GM15510 (cell line): Measurements from ENCODE around the gene QRICH2.

Experiments
- POLR2A ChIP-seq: IDR thresholded peaks from 3 replicates; pipeline ENCODE4 v1.6.1; 2011; ENCODE audit warnings: borderline replicate concordance; ENCODE audit not compliant: insufficient read length; ENCODE audit errors: extremely low read depth

The QRICH2 gene, protein sequence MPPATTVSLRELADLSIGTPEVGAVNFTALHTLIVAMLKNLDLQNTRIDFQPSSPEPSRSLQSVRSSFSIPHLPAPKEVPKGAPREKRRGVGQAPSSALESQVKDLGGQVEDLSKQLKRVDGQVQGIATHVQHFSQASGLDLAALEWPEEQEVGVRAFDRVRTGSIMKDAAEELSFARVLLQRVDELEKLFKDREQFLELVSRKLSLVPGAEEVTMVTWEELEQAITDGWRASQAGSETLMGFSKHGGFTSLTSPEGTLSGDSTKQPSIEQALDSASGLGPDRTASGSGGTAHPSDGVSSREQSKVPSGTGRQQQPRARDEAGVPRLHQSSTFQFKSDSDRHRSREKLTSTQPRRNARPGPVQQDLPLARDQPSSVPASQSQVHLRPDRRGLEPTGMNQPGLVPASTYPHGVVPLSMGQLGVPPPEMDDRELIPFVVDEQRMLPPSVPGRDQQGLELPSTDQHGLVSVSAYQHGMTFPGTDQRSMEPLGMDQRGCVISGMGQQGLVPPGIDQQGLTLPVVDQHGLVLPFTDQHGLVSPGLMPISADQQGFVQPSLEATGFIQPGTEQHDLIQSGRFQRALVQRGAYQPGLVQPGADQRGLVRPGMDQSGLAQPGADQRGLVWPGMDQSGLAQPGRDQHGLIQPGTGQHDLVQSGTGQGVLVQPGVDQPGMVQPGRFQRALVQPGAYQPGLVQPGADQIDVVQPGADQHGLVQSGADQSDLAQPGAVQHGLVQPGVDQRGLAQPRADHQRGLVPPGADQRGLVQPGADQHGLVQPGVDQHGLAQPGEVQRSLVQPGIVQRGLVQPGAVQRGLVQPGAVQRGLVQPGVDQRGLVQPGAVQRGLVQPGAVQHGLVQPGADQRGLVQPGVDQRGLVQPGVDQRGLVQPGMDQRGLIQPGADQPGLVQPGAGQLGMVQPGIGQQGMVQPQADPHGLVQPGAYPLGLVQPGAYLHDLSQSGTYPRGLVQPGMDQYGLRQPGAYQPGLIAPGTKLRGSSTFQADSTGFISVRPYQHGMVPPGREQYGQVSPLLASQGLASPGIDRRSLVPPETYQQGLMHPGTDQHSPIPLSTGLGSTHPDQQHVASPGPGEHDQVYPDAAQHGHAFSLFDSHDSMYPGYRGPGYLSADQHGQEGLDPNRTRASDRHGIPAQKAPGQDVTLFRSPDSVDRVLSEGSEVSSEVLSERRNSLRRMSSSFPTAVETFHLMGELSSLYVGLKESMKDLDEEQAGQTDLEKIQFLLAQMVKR (N-terminal part only)

DNA sequence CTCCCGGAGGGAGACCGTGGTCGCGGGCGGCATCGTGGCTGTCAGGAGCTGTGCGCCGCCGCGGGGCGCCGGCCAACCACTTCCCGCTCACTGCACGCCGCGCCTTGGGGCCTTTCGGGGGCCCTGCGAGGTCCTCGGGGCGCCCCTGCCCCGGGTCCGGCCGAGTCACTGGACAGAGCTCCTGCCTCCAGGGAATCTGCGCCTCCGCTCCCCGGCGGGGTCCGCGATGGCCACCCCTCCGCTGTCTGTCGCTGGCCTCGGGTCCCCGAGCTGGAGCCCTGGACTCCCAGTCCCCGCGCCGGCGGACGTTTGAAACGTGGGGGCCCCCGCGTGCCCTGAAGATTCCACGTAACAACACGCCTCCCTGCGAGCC is at the start of gene QRICH2:
QRICH2 (minus strand) TSS at position 311 of the 373 bp plus-strand sequence; CDS start at position 33, 278 bp downstream.
- no peak for TF ChIP-seq POLR2A

DNA sequence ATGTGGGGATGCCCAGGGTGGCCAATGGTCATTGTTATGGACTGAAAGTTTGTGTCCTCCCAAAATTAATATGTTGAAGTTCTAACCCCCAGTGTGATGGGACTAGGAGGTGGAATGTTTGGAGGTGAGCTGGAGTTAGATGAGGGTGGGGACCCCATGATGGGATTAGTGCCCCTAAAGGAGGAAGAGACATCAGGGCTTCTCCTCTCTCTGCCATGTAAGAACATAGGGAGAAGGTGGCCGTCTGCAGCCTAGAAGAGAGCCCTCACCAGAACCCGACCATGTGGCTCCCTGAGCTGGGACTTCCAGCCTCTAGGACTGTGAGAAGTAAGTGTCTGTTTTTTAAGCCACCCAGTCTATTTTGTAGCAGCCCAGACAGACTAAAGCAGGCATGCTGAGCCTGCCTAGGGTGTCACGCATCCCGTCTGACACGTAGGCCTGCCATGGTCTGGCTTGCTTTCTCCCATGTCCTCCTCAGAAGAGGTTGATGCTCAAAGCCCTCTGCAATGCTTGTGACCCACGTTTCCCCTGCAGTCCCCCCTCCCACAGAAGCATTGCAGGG is 49.6 kb upstream of the QRICH2 start:
- no peak for TF ChIP-seq POLR2A

- no peak for TF ChIP-seq POLR2A
Measured at GRCh38 chr17:76356803-76357456, 48.9 kb upstream of the QRICH2 start.

GRCh38 chr17:76354747-76355310 is 46.8 kb upstream of the QRICH2 start:
- no peak for TF ChIP-seq POLR2A

DNA sequence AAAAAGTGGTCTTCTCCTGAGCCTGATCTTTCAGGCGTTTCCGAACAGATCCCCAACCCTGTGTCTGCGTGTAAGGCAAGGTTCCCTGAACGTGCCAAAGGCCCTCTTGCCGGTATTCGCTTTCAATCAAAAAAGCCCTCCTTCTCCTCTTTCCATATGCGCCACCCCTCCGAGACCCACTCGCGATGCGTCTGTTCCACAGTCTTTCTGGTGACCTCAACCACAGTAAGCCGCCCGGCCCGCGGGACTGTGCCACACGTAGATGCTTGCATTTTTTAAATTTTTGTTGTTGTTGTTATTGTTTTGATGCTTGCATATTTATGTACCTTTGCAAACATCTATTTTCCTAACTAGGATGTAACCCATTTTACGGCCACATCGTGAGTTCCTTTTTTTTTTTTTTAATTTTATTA is 46.2 kb upstream of the QRICH2 start:
- TF ChIP-seq POLR2A, result no peak

- peak; percentile 97 for TF ChIP-seq POLR2A
Measured at GRCh38 chr17:76353599-76354316, 45.7 kb upstream of the QRICH2 start, which contains the start of gene PRPSAP1. Gene PRPSAP1 (minus strand): TSS chr17:76353916. CDS start chr17:76353703, 213 bp downstream.

- TF ChIP-seq POLR2A, result no peak
Measured at GRCh38 chr17:76353004-76353598, 45.0 kb upstream of the QRICH2 start.

DNA sequence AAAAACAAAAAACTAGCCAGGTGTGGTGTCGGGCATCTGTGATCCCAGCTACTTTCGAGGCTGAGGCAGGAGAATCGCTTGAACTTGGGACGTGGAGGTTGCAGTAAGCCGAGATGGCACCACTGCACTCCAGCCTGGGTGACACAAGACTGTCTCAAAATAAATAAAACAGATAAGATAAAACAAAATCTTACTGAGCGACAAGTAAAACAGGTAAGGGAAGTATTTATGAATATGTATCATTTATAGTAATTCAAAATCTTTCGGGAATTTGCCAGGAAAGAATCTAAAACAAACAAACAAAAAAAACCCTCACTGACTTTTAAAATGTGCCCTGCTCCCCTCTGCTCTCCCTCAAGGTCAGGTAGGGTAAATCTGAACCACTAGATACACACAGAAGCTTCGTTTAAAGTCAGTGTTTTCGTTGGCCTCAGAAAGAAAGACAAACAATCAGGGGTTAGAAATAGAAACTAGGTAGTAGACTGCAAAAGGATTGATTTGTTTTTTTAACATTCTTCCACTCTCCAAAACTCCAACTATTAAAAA is 43.5 kb upstream of the QRICH2 start:
- no peak for TF ChIP-seq POLR2A

DNA sequence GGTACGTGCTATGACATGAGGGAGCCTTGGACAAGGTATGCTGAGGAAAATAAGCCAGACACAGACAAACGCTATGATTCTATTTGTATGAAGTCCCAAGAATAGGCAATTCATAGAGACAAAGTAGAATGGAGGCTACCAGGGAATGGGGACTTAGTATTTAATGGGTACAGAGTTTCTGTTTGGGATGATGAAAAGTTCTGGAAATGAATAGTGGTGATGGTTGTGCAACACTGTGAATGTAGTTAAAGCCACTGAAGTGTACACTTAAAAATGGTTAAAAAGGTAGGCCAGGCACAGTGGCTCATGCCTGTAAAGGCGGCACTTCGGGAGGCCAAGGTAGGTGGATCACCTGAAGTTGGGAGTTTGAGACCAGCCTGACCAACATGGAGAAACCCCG is 42.4 kb upstream of the QRICH2 start:
- TF ChIP-seq POLR2A, result no peak

DNA sequence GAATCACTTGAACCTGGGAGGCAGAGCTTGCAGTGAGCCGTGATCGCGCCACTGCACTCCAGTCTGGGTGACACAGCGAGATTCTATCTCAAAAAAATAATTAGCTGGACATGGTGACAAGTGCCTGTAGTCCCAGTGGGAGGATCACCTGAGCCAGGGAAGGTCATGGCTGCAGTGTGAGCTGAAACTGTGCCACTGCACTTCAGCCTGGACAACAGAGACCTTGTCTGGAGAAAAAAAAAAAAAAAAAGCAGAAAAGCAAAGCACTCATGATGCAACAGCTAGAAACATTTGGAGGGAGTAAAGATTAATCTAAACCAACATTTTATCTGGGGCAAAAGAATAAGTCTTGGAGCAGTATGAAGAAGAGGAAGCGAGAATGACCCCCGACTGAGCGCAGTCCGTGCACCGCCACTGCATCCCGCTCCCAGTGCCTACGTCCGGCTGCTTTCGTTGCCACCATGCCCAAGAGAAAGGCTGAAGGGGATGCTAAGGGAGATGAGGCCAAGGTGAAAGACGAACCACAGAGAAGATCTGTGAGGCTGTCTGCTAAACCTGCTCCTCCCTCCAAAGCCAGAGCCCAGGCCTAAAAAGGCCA is 37.4 kb upstream of the QRICH2 start:
- TF ChIP-seq POLR2A, result no peak

GRCh38 chr17:76343106-76343505 is 35.0 kb upstream of the QRICH2 start:
- no peak for TF ChIP-seq POLR2A

GRCh38 chr17:76341301-76341700 is 33.2 kb upstream of the QRICH2 start:
- no peak for TF ChIP-seq POLR2A

- TF ChIP-seq POLR2A, result no peak
Measured at GRCh38 chr17:76337413-76337777, 29.3 kb upstream of the QRICH2 start.
